T47D (cell line): ENCODE measurements around the gene PRKCA.
"Not testable (repeated sequence)": the region's sequence is repeated elsewhere in the genome, so short reads cannot be mapped to it uniquely, and the experiment has no call there.

Experiments used
- DNase-seq, 2 experiments: peaks; one replicate each; pipeline versions ENCODE4 v3.0.0 to v3.0.0-alpha.2; 2011 to 2012; ENCODE audit warnings: low read depth in 1 of 2, low spot score in 1 of 2
- JUND ChIP-seq: IDR thresholded peaks from 2 replicates; pipeline ENCODE4 v1.6.1; 2012; ENCODE audit warnings: low read depth
- in situ Hi-C: cut with HindIII; loops from 2 replicates; pipeline ENCODE4 v1.10.0; 2016; ENCODE audit warnings: low sequenced_read_pairs, low pct_unique_long_range_greater_than_20kb

Gene PRKCA

DNA sequence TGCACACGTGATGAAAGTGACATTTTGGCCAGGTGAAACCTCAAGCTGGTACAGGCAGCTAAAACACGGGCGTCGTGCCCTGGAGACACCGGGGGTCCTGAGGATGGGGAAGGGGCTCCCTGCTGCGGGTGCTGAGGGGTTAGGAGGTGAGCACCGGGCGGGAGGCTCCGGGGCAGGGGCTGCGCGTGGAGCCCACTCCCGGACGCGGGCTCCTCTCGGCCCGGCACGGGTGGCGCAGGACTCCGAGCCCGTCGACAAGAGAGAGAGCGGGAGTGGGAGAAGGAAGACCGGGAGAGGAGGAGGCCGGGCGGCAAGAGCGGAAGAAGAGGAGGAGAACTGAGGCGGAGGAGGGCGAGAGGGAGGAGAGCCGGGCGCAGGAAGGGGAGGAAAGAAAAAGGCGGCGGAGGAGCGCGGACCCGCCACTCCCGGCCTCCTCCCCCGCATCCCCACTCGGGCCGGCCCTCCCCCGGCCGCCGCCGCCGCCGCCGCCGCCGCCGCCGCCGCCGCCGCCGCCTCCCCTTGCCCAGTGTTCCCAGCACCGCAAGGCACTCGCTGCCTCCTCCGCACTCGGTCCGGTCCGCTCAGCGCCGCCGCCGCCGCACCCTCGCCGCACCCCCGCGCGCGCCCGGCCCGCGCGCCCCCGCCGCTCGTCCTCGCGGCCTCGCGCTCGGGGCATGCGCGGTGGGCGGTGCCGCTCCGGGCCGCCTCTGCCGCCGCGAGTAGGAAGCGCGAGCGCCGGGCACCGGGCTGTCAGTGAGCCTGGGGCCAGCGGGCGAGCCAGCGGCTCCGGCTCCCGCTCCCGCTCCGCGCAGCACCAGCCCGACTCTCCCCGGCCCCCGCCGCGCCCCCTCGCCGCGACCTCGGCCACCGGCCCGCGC lies at the start of gene PRKCA:
TSS of gene PRKCA (plus strand) at position 750 of the 878 bp plus-strand sequence.
- in situ Hi-C loops, result no loop called here
- TF ChIP-seq JUND, result no peak
- peak; percentile 70 to 86 for DNase-seq

DNA sequence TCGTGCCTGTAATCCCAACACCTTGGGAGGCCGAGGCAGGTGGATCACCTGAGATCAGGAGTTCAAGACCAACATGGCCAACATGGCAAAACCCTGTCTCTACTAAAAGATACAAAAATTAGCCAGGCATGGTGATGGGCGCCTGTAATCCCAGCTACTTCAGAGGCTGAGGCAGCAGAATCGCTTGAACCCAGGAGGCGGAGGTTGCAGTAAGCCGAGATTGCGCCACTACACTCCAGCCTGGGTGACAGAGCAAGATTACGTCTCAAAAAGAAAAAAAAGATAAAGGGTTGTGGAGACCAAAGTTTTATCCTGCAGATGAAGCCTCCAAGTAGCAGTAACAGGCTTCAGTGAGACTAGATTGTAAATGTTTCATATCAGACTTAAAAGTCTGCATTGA lies 49.0 kb upstream of the PRKCA start:
- DNase-seq, in situ Hi-C loops: not testable (repeated sequence)

DNA sequence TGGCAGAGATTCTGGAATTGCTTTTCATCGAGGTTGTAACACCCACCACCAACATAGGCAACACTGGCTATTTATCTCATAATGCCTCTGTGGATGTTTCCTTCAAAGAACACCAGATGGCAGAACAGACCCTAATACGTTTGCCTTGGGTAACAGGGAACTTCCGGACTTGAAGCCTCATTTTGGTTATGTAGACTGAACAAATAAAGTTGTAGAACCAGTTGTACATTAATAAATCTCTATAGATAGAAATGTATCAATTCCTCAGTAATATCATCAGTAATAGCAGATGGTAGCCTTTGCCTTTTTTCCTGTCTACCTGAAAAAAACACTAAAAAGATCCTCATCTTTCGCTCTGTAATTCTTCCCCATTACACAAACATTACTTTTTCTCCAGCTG lies 47.3 kb upstream of the PRKCA start:
- TF ChIP-seq JUND, result no peak
- DNase-seq, result peak in 1 of 2 experiments; percentile 84
- in situ Hi-C loops, result no loop called here

DNA sequence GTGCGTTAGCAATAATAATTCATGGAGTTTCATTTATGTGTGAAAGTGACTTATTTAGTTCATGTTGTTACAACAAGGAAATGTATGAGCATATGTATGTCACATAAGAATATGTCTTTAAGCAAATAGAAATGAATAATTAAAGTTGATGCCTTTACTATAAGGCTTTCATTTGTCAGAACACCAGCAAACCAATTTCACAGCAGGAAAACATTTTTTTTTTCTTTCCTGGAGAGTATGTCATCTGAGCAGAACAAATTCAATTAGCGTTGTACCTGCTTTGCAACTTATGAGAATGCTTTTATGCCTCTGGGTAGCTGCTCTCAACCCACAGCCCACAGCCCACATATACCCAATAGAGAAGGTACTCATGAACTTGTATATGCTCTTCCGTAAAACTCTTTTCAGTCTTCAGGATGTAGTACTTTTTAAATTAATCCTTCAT lies 46.9 kb upstream of the PRKCA start:
- DNase-seq, result no peak
- no peak for TF ChIP-seq JUND
- in situ Hi-C loops, result no loop called here

DNA sequence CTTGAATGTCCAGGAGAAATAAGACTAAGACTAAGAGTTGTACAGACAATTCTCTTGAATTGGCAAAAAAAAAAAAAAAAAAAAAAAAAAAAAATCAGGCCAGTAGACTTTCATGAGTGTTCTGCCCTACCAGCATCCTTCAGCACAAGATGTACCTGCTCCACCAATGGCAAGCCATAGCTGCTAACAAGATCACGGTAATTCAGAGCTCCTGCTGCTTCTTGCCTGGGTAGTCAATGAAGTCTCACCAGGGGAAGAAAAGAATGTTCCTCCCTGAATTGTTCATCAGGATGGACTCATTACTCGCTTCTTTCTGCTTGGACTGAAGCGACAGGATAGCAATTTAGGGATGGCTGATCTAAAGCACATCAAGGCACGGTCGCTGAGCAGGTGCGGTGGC lies 42.1 kb upstream of the PRKCA start:
- DNase-seq, result no peak
- in situ Hi-C loops, result no loop called here
- no peak for TF ChIP-seq JUND

DNA sequence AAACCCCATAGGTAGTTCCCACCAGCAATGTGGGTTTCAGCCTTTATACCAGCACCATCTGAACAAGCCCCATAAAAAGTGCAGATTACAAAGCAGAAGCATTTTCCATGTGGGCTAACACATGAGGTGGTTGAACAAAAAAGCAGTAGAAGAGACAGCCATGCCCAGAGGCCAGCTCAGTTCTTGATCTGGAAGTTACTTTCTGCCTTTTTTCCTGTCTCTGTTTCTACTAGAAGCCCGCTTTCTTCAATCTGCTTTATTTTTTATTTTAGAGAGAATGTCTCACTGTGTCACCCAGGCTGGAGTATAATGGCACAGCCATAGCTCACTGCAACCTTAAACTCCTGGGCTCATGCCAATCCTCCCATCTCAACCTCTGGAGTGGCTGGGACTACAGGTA lies 41.7 kb upstream of the PRKCA start:
- no peak for DNase-seq
- no peak for TF ChIP-seq JUND
- in situ Hi-C loops, result no loop called here

DNA sequence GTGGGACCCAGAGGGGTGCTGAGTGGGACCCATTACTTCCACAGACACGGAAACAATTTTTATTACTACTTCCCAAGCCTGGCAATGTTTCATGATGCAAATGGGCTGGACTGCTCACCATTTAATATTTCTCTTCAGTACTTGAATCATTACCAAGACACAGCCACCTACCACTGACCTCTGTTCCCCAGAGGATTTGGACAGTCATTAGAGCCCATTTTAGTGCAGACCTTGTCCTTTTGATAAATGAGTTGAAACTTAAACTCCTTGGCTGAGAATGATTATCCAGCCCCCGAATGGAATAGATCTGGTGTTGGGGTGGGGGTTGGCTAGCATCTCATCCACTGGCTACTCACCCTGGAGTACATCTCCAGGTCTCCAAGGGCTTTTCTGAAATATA lies 39.6 kb upstream of the PRKCA start:
- no peak for TF ChIP-seq JUND
- DNase-seq, result no peak
- in situ Hi-C loops, result no loop called here

DNA sequence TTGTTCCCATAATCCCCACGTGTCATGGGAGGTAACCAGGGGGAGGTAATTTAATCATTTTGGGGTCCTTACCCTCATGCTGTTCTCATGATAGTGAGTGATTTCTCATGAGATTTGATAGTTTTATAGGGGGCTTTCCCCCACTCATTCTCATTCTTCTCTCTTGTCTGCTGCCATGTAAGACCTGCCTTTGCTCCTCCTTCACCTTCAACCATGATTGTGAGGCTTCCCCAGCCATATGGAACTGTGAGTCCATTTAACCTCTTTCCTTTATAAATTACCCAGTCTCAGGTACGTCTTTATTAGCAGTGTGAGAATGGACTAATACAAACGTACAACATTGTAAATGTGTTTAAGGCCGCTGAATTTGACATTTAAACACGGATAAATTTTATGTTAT lies 37.7 kb upstream of the PRKCA start:
- DNase-seq, result no peak
- TF ChIP-seq JUND, result no peak
- in situ Hi-C loops, result no loop called here

DNA sequence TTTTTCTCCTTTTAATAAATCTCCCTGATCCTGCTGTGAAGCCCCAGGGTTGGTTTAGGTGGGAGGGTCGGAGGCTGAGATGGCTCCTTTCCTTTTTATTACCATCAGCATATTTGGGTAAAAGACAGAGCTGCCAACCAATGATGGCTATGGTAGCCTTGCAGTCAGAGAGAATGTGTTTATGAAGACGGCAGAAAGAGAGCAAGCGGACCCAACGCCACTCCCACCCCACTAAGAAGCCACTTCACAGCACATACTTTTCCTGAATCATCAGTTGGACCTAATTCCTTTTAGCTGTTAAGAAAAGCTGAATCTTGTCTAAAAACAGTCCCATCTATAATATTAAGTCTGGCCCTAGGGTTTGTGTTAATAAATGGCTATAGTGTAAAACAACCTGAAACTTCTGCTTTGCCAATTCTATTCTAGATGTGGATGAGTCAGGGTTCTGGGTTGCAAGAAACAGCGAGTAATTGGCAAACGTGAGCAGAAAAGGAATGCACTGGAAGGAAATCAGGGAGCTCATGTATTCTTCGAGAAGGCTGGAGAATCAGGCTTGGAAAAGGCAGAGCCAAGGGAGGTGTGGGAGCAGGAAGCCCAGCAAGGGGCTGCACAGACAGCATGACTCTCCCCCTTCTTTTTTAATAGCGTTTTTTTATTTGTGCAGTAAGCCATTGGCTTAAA lies 34.0 kb upstream of the PRKCA start:
- in situ Hi-C loops, result no loop called here
- no peak for DNase-seq
- no peak for TF ChIP-seq JUND

DNA sequence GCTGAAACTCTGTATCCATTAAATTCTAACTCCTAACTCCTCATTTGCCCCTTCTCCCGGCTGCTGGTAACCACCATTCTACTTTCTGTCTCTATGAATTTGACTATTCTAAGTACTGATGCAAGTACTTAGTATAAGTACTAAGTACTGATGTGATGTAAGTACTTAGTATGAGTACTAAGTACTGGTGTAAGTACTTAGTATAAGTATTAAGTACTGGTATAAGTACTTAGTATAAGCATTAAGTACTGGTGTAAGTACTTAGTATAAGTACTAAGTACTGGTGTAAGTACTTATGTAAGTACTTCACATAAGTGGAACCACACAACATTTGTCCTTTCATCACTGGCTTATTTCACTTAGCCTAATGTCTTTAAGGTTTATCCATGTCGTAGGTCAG lies 32.3 kb upstream of the PRKCA start:
- DNase-seq, result no peak
- TF ChIP-seq JUND, result no peak
- in situ Hi-C loops, result no loop called here

DNA sequence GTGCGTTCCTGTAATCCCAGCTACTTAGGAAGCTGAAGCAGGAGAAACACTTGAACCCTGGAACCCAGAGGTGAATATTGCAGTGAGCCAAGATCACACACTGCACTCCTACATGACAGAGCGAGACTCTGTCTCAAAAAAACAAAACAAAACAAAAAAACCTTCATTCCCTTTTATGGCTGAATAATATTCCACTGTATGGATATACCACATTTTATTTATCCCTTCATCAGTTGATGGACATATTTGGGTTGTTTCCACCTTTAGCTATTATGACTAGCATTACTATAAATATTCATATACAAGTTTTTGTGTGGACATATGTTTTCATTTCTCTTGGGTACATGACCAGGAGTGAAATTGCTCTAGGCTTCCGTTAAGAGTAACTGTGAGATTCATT lies 30.9 kb upstream of the PRKCA start:
- TF ChIP-seq JUND, result no peak
- no peak for DNase-seq
- in situ Hi-C loops, result no loop called here

DNA sequence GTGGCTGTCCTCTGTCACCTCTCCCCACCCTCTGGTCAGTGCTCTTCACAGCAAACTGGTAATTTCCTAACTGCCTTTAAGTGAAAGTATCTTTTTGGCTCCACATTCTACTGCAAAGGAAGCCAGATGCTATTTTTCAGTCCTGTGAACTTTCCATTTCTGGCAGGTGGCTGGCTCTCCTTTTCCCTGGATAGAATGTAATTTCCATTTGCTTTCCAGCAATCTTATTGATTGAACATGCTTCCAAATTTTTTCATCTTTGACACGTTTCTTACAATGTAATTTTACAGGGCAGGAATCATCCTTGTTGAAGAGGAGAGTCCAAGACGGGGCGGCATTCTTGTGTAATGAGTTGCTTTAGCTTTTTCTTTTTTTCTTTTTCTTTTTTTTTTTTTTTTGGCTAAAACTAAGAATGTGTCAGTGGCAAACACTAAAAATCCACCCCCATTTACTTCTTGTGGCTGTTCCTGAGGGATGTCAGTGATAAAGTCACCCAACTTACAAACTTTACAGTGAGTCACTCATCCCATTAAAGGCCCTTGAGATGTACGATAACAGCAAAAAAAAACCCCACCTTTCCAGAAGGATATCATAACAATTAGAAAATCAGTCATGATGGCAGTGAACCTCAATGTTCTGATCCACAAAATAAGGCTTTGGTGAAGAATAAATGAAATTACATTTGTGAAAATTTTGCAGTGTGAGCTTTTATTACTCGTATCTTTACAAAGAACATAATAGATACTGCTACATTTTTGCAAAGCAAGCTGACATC lies 29.4 kb upstream of the PRKCA start:
- no peak for TF ChIP-seq JUND
- in situ Hi-C loops, result no loop called here
- DNase-seq, result no peak

DNA sequence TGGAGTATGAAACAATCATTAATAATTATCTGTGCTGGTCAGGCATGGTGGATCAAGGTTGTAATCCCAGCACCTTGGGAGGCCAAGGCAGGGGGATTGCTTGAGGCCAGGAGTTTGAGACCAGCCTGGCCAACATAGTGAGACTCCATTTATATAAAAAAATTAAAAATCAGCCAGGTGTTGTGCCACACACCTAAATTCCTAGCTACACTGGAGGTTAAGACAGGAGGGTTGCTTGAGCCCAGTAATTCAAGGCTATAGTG lies 28.9 kb upstream of the PRKCA start:
- in situ Hi-C loops, result no loop called here
- TF ChIP-seq JUND, result no peak
- no peak for DNase-seq

DNA sequence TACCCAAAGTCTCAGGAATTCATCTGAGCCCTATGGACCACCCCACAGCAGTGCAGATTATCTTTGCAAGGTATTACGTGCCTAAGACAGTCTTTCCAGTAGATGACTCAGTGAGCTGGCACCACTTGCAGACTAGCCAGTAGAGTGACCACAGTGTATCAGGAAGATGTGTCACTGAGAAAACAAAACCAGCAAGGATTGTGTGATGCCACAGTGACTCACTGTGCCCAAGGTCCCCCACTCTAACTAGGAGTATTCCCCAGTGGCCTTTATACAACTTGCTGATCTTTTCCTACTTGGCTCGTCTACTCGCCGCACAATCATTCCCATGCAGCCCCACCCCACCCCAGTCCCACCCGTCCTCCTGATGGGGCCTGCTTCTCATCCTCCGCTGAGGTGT lies 26.8 kb upstream of the PRKCA start:
- peak in 1 of 2 experiments; percentile 67 for DNase-seq
- in situ Hi-C loops, result no loop called here
- TF ChIP-seq JUND, result no peak
